Liver (tissue), 9 donors: ENCODE results near the gene C3orf49. TPM values are rescaled to one million over a fixed set of nuclear protein-coding genes. Genes with fewer than 3 reads are reported as not detected.

ENCODE experiments used
- DNase-seq: peaks from one replicate; pipeline ENCODE4 v3.0.0-alpha.2; 2017; ENCODE audit warnings: low spot score
- H3K27ac ChIP-seq, 2 donors: one replicate each; pipeline ENCODE4 v1.7.0; 2013; ENCODE audit warnings: inconsistent platforms in 2 of 2, low read length in 2 of 2, control low read depth in 1 of 2, low read depth in 1 of 2, mild to moderate bottlenecking in 1 of 2
- H3K27me3 ChIP-seq, 4 donors: one replicate each; pipeline versions ENCODE4 v1.6.1 to v1.7.0; 2013; ENCODE audit warnings: low read length in 3 of 4, inconsistent platforms in 1 of 4, mild to moderate bottlenecking in 1 of 4, moderate library complexity in 1 of 4; ENCODE audit not compliant: control insufficient read depth in 4 of 4, insufficient read depth in 4 of 4
- H3K36me3 ChIP-seq, 4 donors: one replicate each; pipeline versions ENCODE4 v1.6.1 to v1.7.0; 2013; ENCODE audit warnings: low read length in 3 of 4, mild to moderate bottlenecking in 3 of 4, low read depth in 1 of 4, moderate library complexity in 1 of 4; ENCODE audit not compliant: control insufficient read depth in 4 of 4, insufficient read depth in 3 of 4
- H3K4me1 ChIP-seq, 4 donors: one replicate each; pipeline versions ENCODE4 v1.6.1 to v1.7.0; 2013; ENCODE audit warnings: low read length in 3 of 4, mild to moderate bottlenecking in 3 of 4, moderate library complexity in 1 of 4; ENCODE audit not compliant: control insufficient read depth in 4 of 4, insufficient read depth in 4 of 4
- H3K4me3 ChIP-seq, 3 donors: one replicate each; pipeline versions ENCODE4 v1.6.1 to v1.7.0; 2013; ENCODE audit warnings: low read length in 3 of 3, control low read depth in 1 of 3, low read depth in 1 of 3, mild to moderate bottlenecking in 1 of 3
- H3K9ac ChIP-seq, 2 donors: one replicate each; pipeline ENCODE4 v1.7.0; 2013; ENCODE audit warnings: low read length in 2 of 2, mild to moderate bottlenecking in 2 of 2, moderate library complexity in 2 of 2, control low read depth in 1 of 2, low read depth in 1 of 2
- H3K9me3 ChIP-seq, 4 donors: one replicate each; pipeline versions ENCODE4 v1.6.1 to v1.7.0; 2013; ENCODE audit warnings: low read length in 3 of 4; ENCODE audit not compliant: control insufficient read depth in 4 of 4
- EGR1 ChIP-seq, 2 donors: IDR thresholded peaks; 2 replicates each; pipeline ENCODE4 v1.6.1; 2016 to 2018; ENCODE audit warnings: antibody characterized with exemption in 2 of 2, low read depth in 2 of 2
- FOXA1 ChIP-seq: IDR thresholded peaks from 2 replicates; pipeline ENCODE4 v1.6.1; 2016; ENCODE audit warnings: antibody characterized with exemption
- FOXA2 ChIP-seq: IDR thresholded peaks from 2 replicates; pipeline ENCODE4 v1.6.1; 2016; ENCODE audit warnings: antibody characterized with exemption
- GABPA ChIP-seq, 2 donors: IDR thresholded peaks in 1 of 2; conservative IDR thresholded peaks in 1 of 2; 2 replicates each; pipeline ENCODE4 v1.6.1; 2016; ENCODE audit warnings: antibody characterized with exemption in 2 of 2, mild to moderate bottlenecking in 1 of 2, moderate library complexity in 1 of 2
- HNF4A ChIP-seq, 2 donors: conservative IDR thresholded peaks; 2 replicates each; pipeline ENCODE4 v1.6.1; 2016; ENCODE audit warnings: antibody characterized with exemption in 2 of 2, mild to moderate bottlenecking in 2 of 2
- HNF4G ChIP-seq: IDR thresholded peaks from 2 replicates; pipeline ENCODE4 v1.6.1; 2016; ENCODE audit warnings: antibody characterized with exemption
- NR2F2 ChIP-seq: IDR thresholded peaks from 2 replicates; pipeline ENCODE4 v1.6.1; 2016; ENCODE audit warnings: antibody characterized with exemption
- RAD21 ChIP-seq, 2 donors: IDR thresholded peaks; 2 replicates each; pipeline ENCODE4 v1.6.1; 2016; ENCODE audit warnings: antibody characterized with exemption in 2 of 2, mild to moderate bottlenecking in 2 of 2
- SP1 ChIP-seq: IDR thresholded peaks from 2 replicates; pipeline ENCODE4 v1.6.1; 2018; ENCODE audit warnings: antibody characterized with exemption, mild to moderate bottlenecking
- TAF1 ChIP-seq: conservative IDR thresholded peaks from 2 replicates; pipeline ENCODE4 v1.6.1; 2016; ENCODE audit warnings: antibody characterized with exemption, mild to moderate bottlenecking
- WGBS: extraction: QIAGEN DNeasy Blood & Tissue Kit; methylation state at CpG from one replicate; pipeline ENCODE4 v1.1.7; 2013; 5-methylcytosine and 5-hydroxymethylcytosine counted together
- polyA plus RNA-seq, 2 donors: library from polyadenylated mRNA; stranded (reverse) in 1 of 2; unstranded in 1 of 2; fragments of 200-250 nt in 1 of 2; fragments of >200 nt in 1 of 2; fragmentation: Nextera tagmentation in 1 of 2; extraction: Ambion mirVana in 1 of 2; gene quantifications; one replicate each; pipeline versions ENCODE4 v1.2.1 to v1.2.3, GENCODE V29; 2013 to 2015
- total RNA-seq, 2 donors: library from RNA; depleted of rRNA; stranded (reverse); fragments of >200 nt; gene quantifications; one replicate each; pipeline ENCODE4 v1.2.3, GENCODE V29; 2014
- TF ChIP-seq, protein P1 (sequence below): IDR thresholded peaks from 2 replicates; pipeline ENCODE4 v1.6.1; 2016; ENCODE audit warnings: antibody characterized with exemption
- TF ChIP-seq, protein P2 (sequence below): IDR thresholded peaks from 2 replicates; pipeline ENCODE4 v1.6.1; 2016; ENCODE audit warnings: antibody characterized with exemption
- TF ChIP-seq, protein P3 (sequence below): fragments of 150-350 bp; IDR thresholded peaks from 2 replicates; pipeline ENCODE4 v1.5.1; 2017; ENCODE audit warnings: improper control_type of control experiment, low read depth, low read length; ENCODE audit not compliant: missing input control
- donor health status: healthy.
- donor health status: healthy.
- donor health status: healthy.
- donor health status: healthy.
- donor health status: healthy.

C3orf49 gene
- total and polyA plus RNA-seq, 4 donors = 0.13 TPM; not detected in 3

DNA sequence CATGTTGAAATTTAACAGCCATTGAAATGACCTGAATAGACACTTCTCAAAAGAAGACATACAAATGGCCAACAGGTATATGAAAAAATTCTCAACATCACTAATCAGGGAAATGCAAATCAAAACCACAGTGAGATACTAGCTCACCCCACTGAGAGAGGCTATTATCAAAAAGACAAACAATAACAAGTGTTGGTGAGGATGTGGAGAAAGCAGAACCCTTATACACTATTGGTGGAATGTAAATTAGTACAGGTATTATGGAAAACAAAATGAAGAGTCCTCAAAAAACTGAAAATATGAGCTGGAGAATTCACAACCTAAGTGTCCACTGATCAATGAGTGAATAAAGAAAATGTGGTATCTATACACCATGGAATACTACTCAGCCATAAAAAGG is 23.0 kb downstream of the C3orf49 start:
- TF ChIP-seq EGR1 (IDR thresholded peaks at IDR 0.05; ENCODE audit: low read depth in 2 of 2) = no peak
- no peak for TF ChIP-seq FOXA2
- TF ChIP-seq FOXA1 = no peak
- TF ChIP-seq, protein P1, sequence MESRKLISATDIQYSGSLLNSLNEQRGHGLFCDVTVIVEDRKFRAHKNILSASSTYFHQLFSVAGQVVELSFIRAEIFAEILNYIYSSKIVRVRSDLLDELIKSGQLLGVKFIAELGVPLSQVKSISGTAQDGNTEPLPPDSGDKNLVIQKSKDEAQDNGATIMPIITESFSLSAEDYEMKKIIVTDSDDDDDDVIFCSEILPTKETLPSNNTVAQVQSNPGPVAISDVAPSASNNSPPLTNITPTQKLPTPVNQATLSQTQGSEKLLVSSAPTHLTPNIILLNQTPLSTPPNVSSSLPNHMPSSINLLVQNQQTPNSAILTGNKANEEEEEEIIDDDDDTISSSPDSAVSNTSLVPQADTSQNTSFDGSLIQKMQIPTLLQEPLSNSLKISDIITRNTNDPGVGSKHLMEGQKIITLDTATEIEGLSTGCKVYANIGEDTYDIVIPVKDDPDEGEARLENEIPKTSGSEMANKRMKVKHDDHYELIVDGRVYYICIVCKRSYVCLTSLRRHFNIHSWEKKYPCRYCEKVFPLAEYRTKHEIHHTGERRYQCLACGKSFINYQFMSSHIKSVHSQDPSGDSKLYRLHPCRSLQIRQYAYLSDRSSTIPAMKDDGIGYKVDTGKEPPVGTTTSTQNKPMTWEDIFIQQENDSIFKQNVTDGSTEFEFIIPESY = no peak
- TF ChIP-seq RAD21 (IDR thresholded peaks at IDR 0.05) = no peak
- no peak for TF ChIP-seq NR2F2
- no peak for TF ChIP-seq GABPA (IDR thresholded peaks at IDR 0.05 in 1 of 2, conservative IDR thresholded peaks at IDR 0.05 in 1 of 2)
- no peak for TF ChIP-seq SP1
- TF ChIP-seq, protein P2, sequence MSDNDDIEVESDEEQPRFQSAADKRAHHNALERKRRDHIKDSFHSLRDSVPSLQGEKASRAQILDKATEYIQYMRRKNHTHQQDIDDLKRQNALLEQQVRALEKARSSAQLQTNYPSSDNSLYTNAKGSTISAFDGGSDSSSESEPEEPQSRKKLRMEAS = no peak
- no peak for TF ChIP-seq TAF1
- H3K36me3 ChIP-seq = no peaks in the 10 kb centered on the region

DNA sequence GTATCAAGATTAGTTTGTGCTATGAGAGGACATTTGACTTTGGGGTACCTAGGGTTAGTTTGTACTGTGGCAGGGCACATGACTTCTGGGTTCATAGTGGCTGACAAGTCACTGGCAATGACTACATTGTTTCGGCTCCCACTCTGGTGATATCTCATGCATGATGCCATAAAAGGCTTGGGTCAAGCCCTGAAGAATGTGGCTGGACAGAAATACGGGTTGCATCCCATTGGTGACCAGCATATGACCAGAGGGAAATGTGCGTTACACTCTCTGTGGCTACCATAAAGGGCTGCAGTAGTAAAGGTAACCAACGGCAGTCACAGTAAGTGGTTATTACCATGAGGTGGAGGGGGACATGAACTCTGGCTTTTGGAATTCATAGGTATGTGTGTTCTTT is 26.1 kb downstream of the C3orf49 start:
- no peaks in the 10 kb centered on the region for H3K9me3 ChIP-seq
- TF ChIP-seq SP1 = no peak
- no peak for TF ChIP-seq HNF4G
- TF ChIP-seq TAF1 = no peak
- no peaks in the 10 kb centered on the region for H3K27me3 ChIP-seq
- no peaks in the 10 kb centered on the region for H3K36me3 ChIP-seq
- H3K4me3 ChIP-seq = no peak overlapping the region
- no peak overlapping the region for H3K27ac ChIP-seq
- no peaks in the 10 kb centered on the region for H3K4me1 ChIP-seq
- H3K9ac ChIP-seq = no peak overlapping the region
- WGBS = 92% methylated on average over 4 of the region's 4 CpGs
- no peak for DNase-seq

More for the DNA sequence above, 23.0 kb downstream of the C3orf49 start:
- DNase-seq = no peak
- no peak overlapping the region for H3K4me3 ChIP-seq
- H3K4me1 ChIP-seq = no peaks in the 10 kb centered on the region
- H3K27ac ChIP-seq = no peak overlapping the region
- H3K9me3 ChIP-seq = no peaks in the 10 kb centered on the region
- H3K9ac ChIP-seq = no peak overlapping the region
- no peaks in the 10 kb centered on the region for H3K27me3 ChIP-seq

DNA sequence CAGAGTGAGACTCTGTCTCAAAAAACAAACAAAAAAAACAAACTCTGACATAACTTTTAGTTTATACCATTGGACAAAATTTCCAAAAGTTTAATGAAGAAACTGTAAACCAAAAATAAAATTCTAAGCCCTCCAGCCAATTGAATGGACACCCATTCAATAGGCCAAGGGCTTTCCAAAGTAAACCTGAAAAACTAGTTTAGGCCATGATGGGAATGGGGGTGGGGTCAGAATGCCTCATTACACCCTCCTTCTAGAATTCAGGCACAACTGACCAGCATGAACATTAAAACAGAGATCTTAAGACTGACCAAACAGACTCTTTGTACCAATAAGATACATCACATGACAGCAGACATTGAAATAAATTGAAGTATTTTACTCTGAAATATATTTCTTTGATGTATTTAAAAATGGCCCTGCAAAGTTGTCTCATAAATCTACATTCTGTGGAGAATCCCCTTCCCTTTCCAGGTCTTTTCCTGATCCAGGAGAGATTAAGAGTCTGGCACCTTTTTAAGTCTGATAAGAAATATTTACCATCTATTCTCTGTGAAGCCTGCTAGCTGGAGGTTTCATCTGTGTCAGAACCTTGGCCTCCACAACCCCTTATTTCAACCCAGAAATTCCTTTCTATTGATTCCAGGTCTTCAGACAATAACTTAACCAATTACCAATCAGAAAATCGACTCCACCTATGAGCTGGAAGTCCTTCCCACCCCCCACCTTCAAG is 28.8 kb downstream of the C3orf49 start:
- Histone ChIP-seq H3K4me3 (no peak overlapping the region), H3K9me3 (no peaks in the 10 kb centered on the region), H3K9ac (no peak overlapping the region), H3K36me3 (no peaks in the 10 kb centered on the region), H3K27me3 (no peaks in the 10 kb centered on the region), H3K27ac (no peak overlapping the region), H3K4me1 (no peaks in the 10 kb centered on the region)
- no peak for DNase-seq
- TF ChIP-seq HNF4A (conservative IDR thresholded peaks at IDR 0.05) = no peak
- TF ChIP-seq, protein P3, sequence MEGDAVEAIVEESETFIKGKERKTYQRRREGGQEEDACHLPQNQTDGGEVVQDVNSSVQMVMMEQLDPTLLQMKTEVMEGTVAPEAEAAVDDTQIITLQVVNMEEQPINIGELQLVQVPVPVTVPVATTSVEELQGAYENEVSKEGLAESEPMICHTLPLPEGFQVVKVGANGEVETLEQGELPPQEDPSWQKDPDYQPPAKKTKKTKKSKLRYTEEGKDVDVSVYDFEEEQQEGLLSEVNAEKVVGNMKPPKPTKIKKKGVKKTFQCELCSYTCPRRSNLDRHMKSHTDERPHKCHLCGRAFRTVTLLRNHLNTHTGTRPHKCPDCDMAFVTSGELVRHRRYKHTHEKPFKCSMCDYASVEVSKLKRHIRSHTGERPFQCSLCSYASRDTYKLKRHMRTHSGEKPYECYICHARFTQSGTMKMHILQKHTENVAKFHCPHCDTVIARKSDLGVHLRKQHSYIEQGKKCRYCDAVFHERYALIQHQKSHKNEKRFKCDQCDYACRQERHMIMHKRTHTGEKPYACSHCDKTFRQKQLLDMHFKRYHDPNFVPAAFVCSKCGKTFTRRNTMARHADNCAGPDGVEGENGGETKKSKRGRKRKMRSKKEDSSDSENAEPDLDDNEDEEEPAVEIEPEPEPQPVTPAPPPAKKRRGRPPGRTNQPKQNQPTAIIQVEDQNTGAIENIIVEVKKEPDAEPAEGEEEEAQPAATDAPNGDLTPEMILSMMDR = no peak
- 55% methylated on average over 1 of the region's 1 CpG for WGBS
